HepG2 (cell line): Measurements from ENCODE around the gene CSNK2B. TPM values are rescaled to one million over a fixed set of nuclear protein-coding genes. Genes with fewer than 3 reads are reported as not detected.

ENCODE experiments used
- CREM ChIP-seq, 2 experiments: sonication (generic) in 1 of 2; formaldehyde crosslinking in 1 of 2; IDR thresholded peaks; 2 replicates each; pipeline versions ENCODE4 v1.4.0 to v1.6.1; 2016 to 2020; ENCODE audit warnings: antibody characterized with exemption in 1 of 2, mild to moderate bottlenecking in 1 of 2, missing genetic modification reagents in 1 of 2
- DPF2 ChIP-seq: sonication (generic); formaldehyde crosslinking; IDR thresholded peaks from 2 replicates; pipeline ENCODE4 v1.4.0; 2020; ENCODE audit warnings: mild to moderate bottlenecking, low read depth, missing genetic modification reagents, borderline replicate concordance
- FOXM1 ChIP-seq: sonication (generic); formaldehyde crosslinking; IDR thresholded peaks from 2 replicates; pipeline ENCODE4 v1.5.0; 2020; ENCODE audit warnings: missing genetic modification reagents
- HNRNPUL1 ChIP-seq: fragments of 200-400 bp; formaldehyde crosslinking; IDR thresholded peaks from 2 replicates; pipeline ENCODE4 v1.6.1; 2017; ENCODE audit warnings: low read depth, mild to moderate bottlenecking, low read length, moderate library complexity
- HOXA7 ChIP-seq: sonication (generic); formaldehyde crosslinking; IDR thresholded peaks from 2 replicates; pipeline ENCODE4 v1.8.1; 2022; ENCODE audit warnings: mild to moderate bottlenecking, missing genetic modification reagents, moderate library complexity
- ISL2 ChIP-seq: sonication (generic); formaldehyde crosslinking; IDR thresholded peaks from 2 replicates; pipeline ENCODE4 v1.5.0; 2020; ENCODE audit warnings: missing genetic modification reagents
- JUN ChIP-seq: sonication (generic); formaldehyde crosslinking; IDR thresholded peaks from 2 replicates; pipeline ENCODE4 v1.4.0; 2020; ENCODE audit warnings: mild to moderate bottlenecking, missing genetic modification reagents
- KDM5B ChIP-seq: sonication (generic); formaldehyde crosslinking; IDR thresholded peaks from 2 replicates; pipeline ENCODE4 v1.4.0; 2020; ENCODE audit warnings: missing genetic modification reagents, mild to moderate bottlenecking, borderline replicate concordance
- SIX4 ChIP-seq: sonication (generic); formaldehyde crosslinking; IDR thresholded peaks from 2 replicates; pipeline ENCODE4 v1.4.0; 2020; ENCODE audit warnings: missing genetic modification reagents
- SP2 ChIP-seq: sonication (generic); formaldehyde crosslinking; IDR thresholded peaks from 2 replicates; pipeline ENCODE4 v1.5.1; 2020; ENCODE audit warnings: mild to moderate bottlenecking, missing genetic modification reagents
- TFE3 ChIP-seq: IDR thresholded peaks from 2 replicates; pipeline ENCODE4 v1.6.1; 2016
- TOPORS ChIP-seq: sonication (generic); formaldehyde crosslinking; IDR thresholded peaks from 2 replicates; pipeline ENCODE4 v1.8.0; 2023; ENCODE audit warnings: mild to moderate bottlenecking, missing genetic modification reagents
- ZNF121 ChIP-seq: sonication (generic); formaldehyde crosslinking; IDR thresholded peaks from 2 replicates; pipeline ENCODE4 v1.5.0; 2020; ENCODE audit warnings: mild to moderate bottlenecking, missing genetic modification reagents
- ZNF30 ChIP-seq: sonication (generic); formaldehyde crosslinking; IDR thresholded peaks from 2 replicates; pipeline ENCODE4 v1.5.0; 2020; ENCODE audit warnings: mild to moderate bottlenecking, missing genetic modification reagents
- ZNF510 ChIP-seq: sonication (generic); formaldehyde crosslinking; IDR thresholded peaks from 2 replicates; pipeline ENCODE4 v1.4.0; 2020; ENCODE audit warnings: low read depth, mild to moderate bottlenecking, missing genetic modification reagents
- ZNF564 ChIP-seq: sonication (generic); formaldehyde crosslinking; IDR thresholded peaks from 2 replicates; pipeline ENCODE4 v1.8.1; 2023; ENCODE audit warnings: mild to moderate bottlenecking, missing genetic modification reagents
- ZNF614 ChIP-seq: IDR thresholded peaks from 2 replicates; pipeline ENCODE4 v1.6.1; 2018; ENCODE audit warnings: missing biosample characterization, missing genetic modification reagents, inconsistent platforms, borderline replicate concordance
- ZNF781 ChIP-seq: sonication (generic); formaldehyde crosslinking; IDR thresholded peaks from 2 replicates; pipeline ENCODE4 v1.5.1; 2020; ENCODE audit warnings: borderline replicate concordance, mild to moderate bottlenecking, missing genetic modification reagents; ENCODE audit errors: not compliant biosample characterization
- polyA plus RNA-seq, 8 experiments: library from polyadenylated mRNA; depleted of rRNA in 3 of 8; stranded (reverse) in 7 of 8; unstranded in 1 of 8; fragments of >200 nt; fragmentation: Illumina TruSeq in 4 of 8; extraction: Trizol in 4 of 8; gene quantifications; 2 replicates each; pipeline versions ENCODE4 v1.2.1 to v1.2.3, GENCODE V29; 2011 to 2016; ENCODE audit warnings: low read depth in 4 of 8, missing spikeins in 1 of 8, mixed read lengths in 1 of 8; ENCODE audit not compliant: insufficient read depth in 1 of 8
- total RNA-seq, 5 experiments: library from RNA; depleted of rRNA; stranded (reverse); fragments of >200 nt; fragmentation: Illumina TruSeq; extraction: Trizol; gene quantifications; 2 replicates each; pipeline ENCODE4 v1.2.3, GENCODE V29; 2016; ENCODE audit warnings: low read depth in 1 of 5
- TF ChIP-seq, protein P1 (sequence below): sonication (generic); formaldehyde crosslinking; IDR thresholded peaks from 2 replicates; pipeline ENCODE4; 2020; ENCODE audit warnings: missing genetic modification reagents, mild to moderate bottlenecking, borderline replicate concordance
- TF ChIP-seq, protein P2 (sequence below): fragments of 450-650 bp; IDR thresholded peaks from 2 replicates; pipeline ENCODE4 v1.6.1; 2016
- TF ChIP-seq, protein P3 (sequence below): IDR thresholded peaks from 2 replicates; pipeline ENCODE4 v1.6.1; 2016; ENCODE audit warnings: control low read depth

Gene CSNK2B
- total and polyA plus RNA-seq, 2 of the 13 experiments (the other 11 are each of a cell fraction or from before 2014, with no cell fraction given), result 111 to 296 TPM

- TF ChIP-seq, protein P1, sequence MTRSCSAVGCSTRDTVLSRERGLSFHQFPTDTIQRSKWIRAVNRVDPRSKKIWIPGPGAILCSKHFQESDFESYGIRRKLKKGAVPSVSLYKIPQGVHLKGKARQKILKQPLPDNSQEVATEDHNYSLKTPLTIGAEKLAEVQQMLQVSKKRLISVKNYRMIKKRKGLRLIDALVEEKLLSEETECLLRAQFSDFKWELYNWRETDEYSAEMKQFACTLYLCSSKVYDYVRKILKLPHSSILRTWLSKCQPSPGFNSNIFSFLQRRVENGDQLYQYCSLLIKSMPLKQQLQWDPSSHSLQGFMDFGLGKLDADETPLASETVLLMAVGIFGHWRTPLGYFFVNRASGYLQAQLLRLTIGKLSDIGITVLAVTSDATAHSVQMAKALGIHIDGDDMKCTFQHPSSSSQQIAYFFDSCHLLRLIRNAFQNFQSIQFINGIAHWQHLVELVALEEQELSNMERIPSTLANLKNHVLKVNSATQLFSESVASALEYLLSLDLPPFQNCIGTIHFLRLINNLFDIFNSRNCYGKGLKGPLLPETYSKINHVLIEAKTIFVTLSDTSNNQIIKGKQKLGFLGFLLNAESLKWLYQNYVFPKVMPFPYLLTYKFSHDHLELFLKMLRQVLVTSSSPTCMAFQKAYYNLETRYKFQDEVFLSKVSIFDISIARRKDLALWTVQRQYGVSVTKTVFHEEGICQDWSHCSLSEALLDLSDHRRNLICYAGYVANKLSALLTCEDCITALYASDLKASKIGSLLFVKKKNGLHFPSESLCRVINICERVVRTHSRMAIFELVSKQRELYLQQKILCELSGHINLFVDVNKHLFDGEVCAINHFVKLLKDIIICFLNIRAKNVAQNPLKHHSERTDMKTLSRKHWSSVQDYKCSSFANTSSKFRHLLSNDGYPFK (CRISPR knock-in tag), result peak; percentile 40; the same call in 1 of the 2 replicates
- TF ChIP-seq ZNF564 (CRISPR knock-in tag) (peak; percentile 94), ZNF781 (CRISPR knock-in tag) (peak; percentile 96), HNRNPUL1 (no peak), TOPORS (CRISPR knock-in tag) (peak; percentile 78), SP2 (CRISPR knock-in tag) (peak; percentile 39; the same call in 1 of the 2 replicates), KDM5B (CRISPR knock-in tag) (peak; percentile 78; the same call in 1 of the 2 replicates), TFE3 (CRISPR knock-in tag) (peak; percentile 41; the same call in 1 of the 2 replicates), ZNF30 (CRISPR knock-in tag) (no peak), HOXA7 (CRISPR knock-in tag) (0 out of 2 replicates have a peak, but pooled peaks have one; percentile 64), SIX4 (CRISPR knock-in tag) (peak; percentile 54; the same call in 1 of the 2 replicates), ISL2 (CRISPR knock-in tag) (peak; percentile 88; the same call in 1 of the 2 replicates), DPF2 (peak; percentile 89; the same call in 1 of the 2 replicates), ZNF614 (CRISPR knock-in tag) (peak; percentile 99), FOXM1 (0 out of 2 replicates have a peak, but pooled peaks have one; percentile 50), JUN (peak; percentile 51; the same call in 1 of the 2 replicates), ZNF510 (0 out of 2 replicates have a peak, but pooled peaks have one; percentile 28), CREM (IDR thresholded peaks at IDR 0.05) (peak; percentile 88), CREM (CRISPR knock-in tag; IDR thresholded peaks at IDR 0.05) (no peak), ZNF121 (CRISPR knock-in tag) (peak; percentile 65; the same call in 1 of the 2 replicates)
- TF ChIP-seq, protein P2, sequence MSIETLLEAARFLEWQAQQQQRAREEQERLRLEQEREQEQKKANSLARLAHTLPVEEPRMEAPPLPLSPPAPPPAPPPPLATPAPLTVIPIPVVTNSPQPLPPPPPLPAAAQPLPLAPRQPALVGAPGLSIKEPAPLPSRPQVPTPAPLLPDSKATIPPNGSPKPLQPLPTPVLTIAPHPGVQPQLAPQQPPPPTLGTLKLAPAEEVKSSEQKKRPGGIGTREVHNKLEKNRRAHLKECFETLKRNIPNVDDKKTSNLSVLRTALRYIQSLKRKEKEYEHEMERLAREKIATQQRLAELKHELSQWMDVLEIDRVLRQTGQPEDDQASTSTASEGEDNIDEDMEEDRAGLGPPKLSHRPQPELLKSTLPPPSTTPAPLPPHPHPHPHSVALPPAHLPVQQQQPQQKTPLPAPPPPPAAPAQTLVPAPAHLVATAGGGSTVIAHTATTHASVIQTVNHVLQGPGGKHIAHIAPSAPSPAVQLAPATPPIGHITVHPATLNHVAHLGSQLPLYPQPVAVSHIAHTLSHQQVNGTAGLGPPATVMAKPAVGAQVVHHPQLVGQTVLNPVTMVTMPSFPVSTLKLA, result peak; percentile 53; the same call in 1 of the 2 replicates
- TF ChIP-seq, protein P3, sequence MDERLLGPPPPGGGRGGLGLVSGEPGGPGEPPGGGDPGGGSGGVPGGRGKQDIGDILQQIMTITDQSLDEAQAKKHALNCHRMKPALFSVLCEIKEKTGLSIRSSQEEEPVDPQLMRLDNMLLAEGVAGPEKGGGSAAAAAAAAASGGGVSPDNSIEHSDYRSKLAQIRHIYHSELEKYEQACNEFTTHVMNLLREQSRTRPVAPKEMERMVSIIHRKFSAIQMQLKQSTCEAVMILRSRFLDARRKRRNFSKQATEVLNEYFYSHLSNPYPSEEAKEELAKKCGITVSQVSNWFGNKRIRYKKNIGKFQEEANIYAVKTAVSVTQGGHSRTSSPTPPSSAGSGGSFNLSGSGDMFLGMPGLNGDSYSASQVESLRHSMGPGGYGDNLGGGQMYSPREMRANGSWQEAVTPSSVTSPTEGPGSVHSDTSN (CRISPR knock-in tag), result no peak
Measured at GRCh38 chr6:31655349-31656237, 10.3 kb upstream of the CSNK2B start, which contains the start of gene APOM (continued).
